ENCODE data around the gene BRD9.

GRCh38 chr5:886036-886435 is 6.6 kb downstream of the BRD9 start:
- TF ChIP-seq FOXA1 (IDR thresholded peaks at IDR 0.05): no peak
- no peak for TF ChIP-seq ELF4 (IDR thresholded peaks at IDR 0.05)
- no peak for TF ChIP-seq SUZ12 (IDR thresholded peaks at IDR 0.05)
- TF ChIP-seq HDGF (IDR thresholded peaks at IDR 0.05; ENCODE audit: borderline replicate concordance): no peak
- TF ChIP-seq ZNF384 (IDR thresholded peaks at IDR 0.05): no peak
- TF ChIP-seq FOXM1 (IDR thresholded peaks at IDR 0.05; ENCODE audit: borderline replicate concordance): no peak
- TF ChIP-seq ARNT (IDR thresholded peaks at IDR 0.05): no peak
- no peak for TF ChIP-seq NFRKB (IDR thresholded peaks at IDR 0.05)
- no peak for TF ChIP-seq TARDBP (IDR thresholded peaks at IDR 0.05)
- TF ChIP-seq SP1 (IDR thresholded peaks at IDR 0.05): no peak
- no peak for TF ChIP-seq BHLHE40 (IDR thresholded peaks at IDR 0.05; ENCODE audit: borderline replicate concordance)
- TF ChIP-seq CTBP1 (IDR thresholded peaks at IDR 0.05; ENCODE audit: borderline replicate concordance): no peak
- no peak for TF ChIP-seq LEF1 (IDR thresholded peaks at IDR 0.05; ENCODE audit: borderline replicate concordance)
- no peak for TF ChIP-seq FOXK2 (IDR thresholded peaks at IDR 0.05)

All from HEK293T (cell line).